Caco-2 (cell line): ENCODE results near the gene DPEP3. TPM values are rescaled to one million over a fixed set of nuclear protein-coding genes. Genes with fewer than 3 reads are reported as not detected.
A peak's percentile ranks its signal among the peaks of the same experiment; 100 is the strongest.

Experiments
- BruUV-seq: library from RNA; stranded (reverse); fragments of 400-500 nt; replicated peaks from 2 replicates; lab custom pipeline; 2021; lab: Mats Ljungman, UMichigan
- CTCF ChIA-PET: fragments of 300-600 bp; sonication (Branson Sonifier 250); formaldehyde crosslinking; loops from one replicate; lab custom pipeline; 2022; ENCODE audit warnings: antibody characterized with exemption; lab: Charles Lee
- POLR2A ChIA-PET: fragments of 300-600 bp; sonication (Branson Sonifier 250); formaldehyde crosslinking; loops from one replicate; lab custom pipeline; 2022; ENCODE audit warnings: antibody characterized with exemption; lab: Charles Lee
- DNase-seq, 2 experiments: peaks; one replicate each; pipeline versions ENCODE4 v3.0.0 to v3.0.0-alpha.2; 2020 to 2022
- H3K27me3 ChIP-seq: replicated peaks from 2 replicates; pipeline ENCODE4 v1.6.0; 2011; ENCODE audit warnings: low read length; ENCODE audit not compliant: control insufficient read depth, insufficient read depth
- H3K36me3 ChIP-seq: 2 replicates; pipeline ENCODE4 v1.5.1; 2011; ENCODE audit warnings: low read length; ENCODE audit not compliant: control insufficient read depth, insufficient read depth
- H3K4me1 ChIP-seq: fragments of 250-450 bp; sonication (Bioruptor Pico); 2 replicates; pipeline ENCODE4 v1.5.1; 2020; ENCODE audit warnings: mild to moderate bottlenecking
- H3K4me3 ChIP-seq: 2 replicates; pipeline ENCODE4 v1.5.1; 2011; ENCODE audit warnings: low read depth, mild to moderate bottlenecking, control low read depth, low read length
- H3K9me3 ChIP-seq: fragments of 250-450 bp; sonication (Bioruptor Pico); 2 replicates; pipeline ENCODE4 v1.5.1; 2020; ENCODE audit warnings: mild to moderate bottlenecking, moderate library complexity
- H3K27ac Mint-ChIP-seq: one replicate; pipeline ENCODE4 v1.8.0; 2022; ENCODE audit warnings: mixed read lengths; ENCODE audit not compliant: unreplicated experiment
- H3K27me3 Mint-ChIP-seq: one replicate; pipeline ENCODE4 v1.8.0; 2022; ENCODE audit warnings: mixed read lengths; ENCODE audit not compliant: insufficient read depth, unreplicated experiment
- H3K36me3 Mint-ChIP-seq: one replicate; pipeline ENCODE4 v1.8.0; 2022; ENCODE audit warnings: mild to moderate bottlenecking, mixed read lengths; ENCODE audit not compliant: insufficient read depth, unreplicated experiment
- H3K4me1 Mint-ChIP-seq: one replicate; pipeline ENCODE4 v1.8.0; 2022; ENCODE audit warnings: low read depth, mixed read lengths; ENCODE audit not compliant: unreplicated experiment
- H3K4me3 Mint-ChIP-seq: one replicate; pipeline ENCODE4 v1.8.0; 2022; ENCODE audit warnings: mild to moderate bottlenecking, moderate library complexity, mixed read lengths; ENCODE audit not compliant: unreplicated experiment
- H3K9me3 Mint-ChIP-seq: one replicate; pipeline ENCODE4 v1.8.0; 2022; ENCODE audit warnings: mixed read lengths; ENCODE audit not compliant: unreplicated experiment
- CTCF ChIP-seq, 2 experiments: fragments of 200-600 bp in 1 of 2; IDR thresholded peaks; 1 replicate in 1 of 2; 2 replicates in 1 of 2; pipeline versions ENCODE4 v1.5.1 to v1.8.0; 2011 to 2022; ENCODE audit warnings: antibody characterized with exemption in 1 of 2, control low read depth in 1 of 2, inconsistent platforms in 1 of 2, low read depth in 1 of 2, low read length in 1 of 2, mild to moderate bottlenecking in 1 of 2, moderate library complexity in 1 of 2; ENCODE audit not compliant: insufficient read depth in 1 of 2, severe bottlenecking in 1 of 2, unreplicated experiment in 1 of 2
- intact Hi-C: fragments of 100-400 bp; cut with micrococcal nuclease; formaldehyde crosslinking; loops from one replicate; pipeline ENCODE4 v1.10.0; 2022; ENCODE audit not compliant: unreplicated experiment
- total RNA-seq: library from RNA; stranded (reverse); gene quantifications from 2 replicates; pipeline ENCODE4 v1.2.3, GENCODE V29; 2022

The DPEP3 gene
- total RNA-seq, 1 experiment from 2014 or later, result not detected

- POLR2A ChIA-PET, result interaction anchor here (0.6 to 1.3 kb wide), 8 partner anchors 28 to 777 kb away, joined by 3 to 9 read pairs (median 3); partner anchors contain the start of genes ESRP2 and NFATC3
Measured at GRCh38 chr16:67965668-67966548, 14.4 kb downstream of the DPEP3 start.

GRCh38 chr16:67964477-67965131 is 15.7 kb downstream of the DPEP3 start:
- Histone ChIP-seq H3K4me1 (peaks cover 29% of the 10 kb centered on the region), H3K9me3 (no peaks in the 10 kb centered on the region), H3K36me3 (peaks cover 12% of the 10 kb centered on the region), H3K27me3 (no peaks in the 10 kb centered on the region), H3K4me3 (no peak overlapping the region)
- ChIA-PET POLR2A (no interaction called here), CTCF (interaction anchor here (0.8 kb wide), 1 partner anchor 76 kb away, joined by 3 read pairs; no protein-coding TSS in a partner anchor)
- Mint-ChIP-seq H3K4me1 (peaks cover 35% of the 10 kb centered on the region), H3K9me3 (no peaks in the 10 kb centered on the region), H3K27me3 (no peaks in the 10 kb centered on the region), H3K4me3 (no peak overlapping the region), H3K27ac (peak overlapping the region; percentile 93), H3K36me3 (peaks cover 56% of the 10 kb centered on the region)
- BruUV-seq, result no TSS peak
- no peak for DNase-seq
- TF ChIP-seq CTCF (IDR thresholded peaks at IDR 0.05; ENCODE audit: insufficient read depth in 1 of 2, low read depth in 1 of 2, low read length in 1 of 2, severe bottlenecking in 1 of 2, unreplicated experiment in 1 of 2), result no peak
- intact Hi-C loops, result no loop called here

More at GRCh38 chr16:67965668-67966548, 14.4 kb downstream of the DPEP3 start:
- Mint-ChIP-seq H3K4me1 (peaks cover 35% of the 10 kb centered on the region), H3K36me3 (peaks cover 55% of the 10 kb centered on the region), H3K27me3 (no peaks in the 10 kb centered on the region), H3K27ac (peak overlapping the region; percentile 93), H3K4me3 (peak overlapping the region; percentile 89), H3K9me3 (no peaks in the 10 kb centered on the region)
- peaks cover 29% of the 10 kb centered on the region for H3K4me1 ChIP-seq
- H3K9me3 ChIP-seq, result no peaks in the 10 kb centered on the region
- intact Hi-C loops, result no loop called here
- CTCF ChIA-PET, result interaction anchor here (0.5 to 1.5 kb wide), 5 partner anchors 22 to 552 kb away, joined by 3 to 7 read pairs (median 3); partner anchors contain the start of genes LCAT and PARD6A
- DNase-seq, result peak; percentile 82 to 91
- H3K36me3 ChIP-seq, result peaks cover 8% of the 10 kb centered on the region
- BruUV-seq, result TSS peak; percentile 33
- no peak for TF ChIP-seq CTCF (IDR thresholded peaks at IDR 0.05; ENCODE audit: insufficient read depth in 1 of 2, low read depth in 1 of 2, low read length in 1 of 2, severe bottlenecking in 1 of 2, unreplicated experiment in 1 of 2)
- no peak overlapping the region for H3K4me3 ChIP-seq
- H3K27me3 ChIP-seq, result no peaks in the 10 kb centered on the region

DNA sequence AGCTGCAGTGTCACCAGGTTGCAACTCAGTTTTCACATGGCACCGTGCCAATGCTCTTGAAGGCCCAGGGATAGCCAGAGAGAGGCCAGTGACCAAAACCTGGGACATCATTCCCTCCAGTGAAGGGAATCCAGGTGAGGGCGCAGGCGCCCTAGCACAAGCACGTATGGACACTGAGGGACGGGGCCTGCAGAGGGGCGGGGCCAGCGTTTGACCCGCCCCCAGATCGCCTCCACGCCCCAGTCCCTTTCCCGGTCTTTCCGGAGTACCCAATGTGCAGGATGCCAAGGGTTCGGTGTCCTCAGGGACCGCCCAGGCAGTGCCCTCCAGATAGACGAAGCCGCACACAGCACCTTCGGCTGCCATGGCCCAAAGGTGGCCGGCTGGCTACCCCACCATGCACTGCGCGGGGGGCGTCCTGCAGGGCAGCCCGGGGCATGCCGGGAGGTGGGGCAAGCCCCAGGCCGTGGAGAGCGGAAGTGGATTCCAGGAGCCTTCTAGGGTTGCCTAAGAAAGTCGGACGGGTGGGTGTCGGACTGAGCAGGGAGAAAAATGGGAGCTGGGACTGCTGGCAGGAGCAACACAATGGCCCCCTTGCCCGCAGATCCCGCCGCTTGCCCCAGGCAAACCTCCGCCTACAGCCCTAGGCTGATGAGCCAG is 16.5 kb downstream of the DPEP3 start:
- peaks cover 12% of the 10 kb centered on the region for H3K36me3 ChIP-seq
- DNase-seq, result no peak
- Mint-ChIP-seq H3K9me3 (no peaks in the 10 kb centered on the region), H3K4me1 (peaks cover 27% of the 10 kb centered on the region), H3K36me3 (peaks cover 50% of the 10 kb centered on the region), H3K27me3 (no peaks in the 10 kb centered on the region), H3K4me3 (no peak overlapping the region), H3K27ac (no peak overlapping the region)
- H3K27me3 ChIP-seq, result no peaks in the 10 kb centered on the region
- H3K9me3 ChIP-seq, result no peaks in the 10 kb centered on the region
- ChIA-PET POLR2A (no interaction called here), CTCF (interaction anchor here (0.8 kb wide), 1 partner anchor 77 kb away, joined by 3 read pairs; no protein-coding TSS in a partner anchor)
- intact Hi-C loops, result no loop called here
- H3K4me3 ChIP-seq, result no peak overlapping the region
- TF ChIP-seq CTCF (IDR thresholded peaks at IDR 0.05; ENCODE audit: insufficient read depth in 1 of 2, low read depth in 1 of 2, low read length in 1 of 2, severe bottlenecking in 1 of 2, unreplicated experiment in 1 of 2), result no peak
- peaks cover 24% of the 10 kb centered on the region for H3K4me1 ChIP-seq
- BruUV-seq, result no TSS peak
